ENCODE measurements around the gene GPR158.

GRCh38 chr10:25220156-25220555, 45.4 kb downstream of the GPR158 start:
- TF ChIP-seq CTCF (IDR thresholded peaks at IDR 0.05; ENCODE audit: low read depth, low read length, missing input control) = no peak
- TF ChIP-seq ZBTB33 (IDR thresholded peaks at IDR 0.05) = no peak
- no peak for TF ChIP-seq REST (IDR thresholded peaks at IDR 0.05)
- no peak for TF ChIP-seq MAX (IDR thresholded peaks at IDR 0.05)
- TF ChIP-seq GABPA (IDR thresholded peaks at IDR 0.05 in 1 of 2, conservative IDR thresholded peaks at IDR 0.05 in 1 of 2) = no peak
- TF ChIP-seq TAF1 (conservative IDR thresholded peaks at IDR 0.05) = no peak
- TF ChIP-seq RAD21 (IDR thresholded peaks at IDR 0.05) = no peak
- no peak for TF ChIP-seq FOXA1 (IDR thresholded peaks at IDR 0.05)
- TF ChIP-seq JUND (IDR thresholded peaks at IDR 0.05) = no peak
- no peak for TF ChIP-seq NR2F2 (IDR thresholded peaks at IDR 0.05)
- TF ChIP-seq YY1 (IDR thresholded peaks at IDR 0.05) = no peak
- no peak for TF ChIP-seq ATF3 (IDR thresholded peaks at IDR 0.05)
